Gastrocnemius medialis (tissue), 4 donors: ENCODE data around the gene MBD1. TPM values are rescaled to one million over a fixed set of nuclear protein-coding genes. Genes with fewer than 3 reads are reported as not detected.
"Not testable (repeated sequence)": the region's sequence is repeated elsewhere in the genome, so short reads cannot be mapped to it uniquely, and the experiment has no call there.

ENCODE experiments used
- ATAC-seq, 2 donors: fragments of 150-250 bp; one replicate each; pipeline ENCODE4 v1.9.1; 2016
- DNase-seq, 2 donors: peaks; one replicate each; pipeline ENCODE4 v3.0.0-alpha.2; 2019
- H3K27ac ChIP-seq, 4 donors: fragments of 200-600 bp; sonication (generic); 1 replicate in 1 of 4; 2 replicates in 3 of 4; pipeline ENCODE4 v1.5.1; 2016 to 2018; ENCODE audit warnings: mild to moderate bottlenecking in 2 of 4, moderate library complexity in 1 of 4
- H3K27me3 ChIP-seq, 3 donors: fragments of 200-600 bp; sonication (generic) in 2 of 3; 1 replicate in 1 of 3; 2 replicates in 2 of 3; pipeline versions ENCODE4 v1.5.1 to v1.6.0; 2016 to 2019; ENCODE audit warnings: mild to moderate bottlenecking in 1 of 3, moderate library complexity in 1 of 3
- H3K36me3 ChIP-seq, 2 donors: fragments of 200-600 bp; sonication (generic) in 1 of 2; one replicate each; pipeline ENCODE4 v1.5.1; 2017 to 2018
- H3K4me1 ChIP-seq, 2 donors: fragments of 200-600 bp; sonication (generic) in 1 of 2; one replicate each; pipeline ENCODE4 v1.5.1; 2016 to 2017; ENCODE audit warnings: mild to moderate bottlenecking in 2 of 2
- H3K4me3 ChIP-seq, 4 donors: fragments of 200-600 bp; sonication (generic) in 3 of 4; 1 replicate in 1 of 4; 2 replicates in 3 of 4; pipeline ENCODE4 v1.5.1; 2016 to 2019; ENCODE audit warnings: mild to moderate bottlenecking in 2 of 4
- H3K9me3 ChIP-seq, 3 donors: fragments of 200-600 bp; sonication (generic) in 2 of 3; 1 replicate in 1 of 3; 2 replicates in 2 of 3; pipeline ENCODE4 v1.5.1; 2016 to 2019
- POLR2A ChIP-seq, 2 donors: fragments of 450-650 bp; IDR thresholded peaks; one replicate each; pipeline ENCODE4 v1.6.1; 2017; ENCODE audit warnings: antibody characterized with exemption in 2 of 2, mild to moderate bottlenecking in 2 of 2, moderate library complexity in 2 of 2
- in situ Hi-C, 4 donors: fragments of 200-750 bp; cut with MboI; loops; one replicate each; pipeline versions ENCODE4 v1.15.0 to v1.8.0; 2017; ENCODE audit warnings: low sequenced_read_pairs in 4 of 4
- intact Hi-C: fragments of 100-400 bp; cut with DNase I; formaldehyde crosslinking; loops from one replicate; pipeline ENCODE4 v1.15.1; 2023; ENCODE audit warnings: low total_unique reads
- total RNA-seq, 4 donors: library from RNA; depleted of rRNA; stranded (reverse); fragments of >200 nt; gene quantifications; one replicate each; pipeline versions ENCODE4 v1.1.0 to v1.2.3, GENCODE V29; 2016
- TF ChIP-seq, protein P1 (sequence below), 5 experiments: fragments of 450-650 bp in 3 of 5; fragments of 200-600 bp in 2 of 5; sonication (generic) in 2 of 5; IDR thresholded peaks in 4 of 5; conservative IDR thresholded peaks in 1 of 5; 1 replicate in 4 of 5; 2 replicates in 1 of 5; pipeline ENCODE4 v1.5.1; 2016 to 2019; ENCODE audit warnings: antibody characterized with exemption in 5 of 5, mild to moderate bottlenecking in 3 of 5, moderate library complexity in 3 of 5

MBD1 gene
- total RNA-seq, 4 donors from 2014 or later, result 80.4 to 127 (median 103) TPM

DNA sequence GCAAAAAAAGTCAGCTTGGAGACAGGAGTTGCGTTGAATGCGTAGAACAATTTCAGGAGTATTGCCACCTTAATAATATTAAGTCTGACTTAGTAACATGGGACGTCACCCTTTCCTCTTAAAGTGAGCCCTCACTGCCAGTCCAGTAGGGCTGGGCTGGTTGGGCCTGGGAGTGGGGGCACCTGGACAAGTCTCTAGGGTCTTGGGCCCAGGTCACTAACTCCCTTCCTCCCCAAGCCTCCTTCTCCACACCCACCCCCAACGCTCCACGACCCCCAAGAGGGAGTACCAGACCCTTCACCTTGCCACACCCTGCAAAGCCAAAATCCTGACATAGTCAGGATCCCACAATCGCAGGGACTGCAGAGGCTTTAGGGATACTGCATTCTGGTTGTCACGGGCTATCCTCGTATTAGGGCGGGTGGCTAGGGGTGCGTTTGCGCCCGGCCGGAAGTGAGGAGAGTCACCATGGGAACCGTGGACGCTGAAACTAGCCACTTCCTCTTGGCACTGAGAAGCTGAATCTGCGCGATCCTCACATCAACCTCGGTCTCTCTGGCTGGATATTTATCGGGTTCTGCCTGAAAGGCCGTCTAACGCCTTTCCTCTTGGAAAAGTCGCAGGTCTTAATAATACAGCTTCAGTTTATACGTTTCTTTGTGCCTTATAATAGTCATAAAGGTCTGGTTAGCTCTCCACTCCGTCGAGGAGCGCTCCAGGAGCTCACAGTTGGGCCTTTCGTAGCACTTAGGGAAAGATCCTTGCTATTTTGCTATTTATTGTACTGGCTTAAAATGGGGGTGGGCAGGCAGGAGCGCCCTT lies 16.5 kb upstream of the MBD1 start:
- Histone ChIP-seq H3K27me3 (peaks cover 15 to 27% (median 18%) of the 10 kb centered on the region in 3 donors), H3K9me3 (no peaks in the 10 kb centered on the region), H3K4me1 (peaks cover 0 to 9% of the 10 kb centered on the region in 2 donors), H3K27ac (no peak overlapping the region), H3K4me3 (peak overlapping the region; percentile 40 to 69 (median 53)), H3K36me3 (no peaks in the 10 kb centered on the region)
- peak; percentile 76 to 79 for ATAC-seq
- no peak for TF ChIP-seq POLR2A (IDR thresholded peaks at IDR 0.05)
- TF ChIP-seq, protein P1, sequence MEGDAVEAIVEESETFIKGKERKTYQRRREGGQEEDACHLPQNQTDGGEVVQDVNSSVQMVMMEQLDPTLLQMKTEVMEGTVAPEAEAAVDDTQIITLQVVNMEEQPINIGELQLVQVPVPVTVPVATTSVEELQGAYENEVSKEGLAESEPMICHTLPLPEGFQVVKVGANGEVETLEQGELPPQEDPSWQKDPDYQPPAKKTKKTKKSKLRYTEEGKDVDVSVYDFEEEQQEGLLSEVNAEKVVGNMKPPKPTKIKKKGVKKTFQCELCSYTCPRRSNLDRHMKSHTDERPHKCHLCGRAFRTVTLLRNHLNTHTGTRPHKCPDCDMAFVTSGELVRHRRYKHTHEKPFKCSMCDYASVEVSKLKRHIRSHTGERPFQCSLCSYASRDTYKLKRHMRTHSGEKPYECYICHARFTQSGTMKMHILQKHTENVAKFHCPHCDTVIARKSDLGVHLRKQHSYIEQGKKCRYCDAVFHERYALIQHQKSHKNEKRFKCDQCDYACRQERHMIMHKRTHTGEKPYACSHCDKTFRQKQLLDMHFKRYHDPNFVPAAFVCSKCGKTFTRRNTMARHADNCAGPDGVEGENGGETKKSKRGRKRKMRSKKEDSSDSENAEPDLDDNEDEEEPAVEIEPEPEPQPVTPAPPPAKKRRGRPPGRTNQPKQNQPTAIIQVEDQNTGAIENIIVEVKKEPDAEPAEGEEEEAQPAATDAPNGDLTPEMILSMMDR (IDR thresholded peaks at IDR 0.05 in 4 of 5, conservative IDR thresholded peaks at IDR 0.05 in 1 of 5), result no peak
- DNase-seq, result peak; percentile 41 to 60
- intact Hi-C loops (no loop called here), in situ Hi-C loops (loop anchor here in 3 of 4 donors (25.0 kb wide), 4 partner anchors 486 to 889 kb away; partner anchors contain the start of genes C18orf32 (in 3 of the 3), RPL17 (in 3 of the 3), ACAA2 (in 2 of the 3) and SMAD4 (in 2 of the 3))

DNA sequence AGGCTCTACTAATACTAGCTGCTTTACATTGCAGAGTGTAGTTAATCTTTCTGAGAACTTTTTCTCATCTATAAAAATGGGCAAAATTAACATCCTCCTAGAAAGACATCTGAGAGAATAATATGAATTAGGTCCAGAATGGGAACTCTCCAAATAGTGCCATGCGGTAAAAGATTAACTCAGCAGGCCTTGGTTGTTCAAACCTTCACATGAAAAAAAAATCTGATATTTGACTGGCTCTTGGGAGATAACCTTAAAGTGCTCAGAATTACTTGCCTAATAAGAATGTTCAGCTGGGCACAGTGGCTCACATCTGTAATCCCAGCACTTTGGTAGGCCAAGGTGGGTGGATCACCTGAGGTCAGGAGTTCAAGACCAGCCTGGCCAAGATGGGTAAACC lies 11.7 kb upstream of the MBD1 start:
- Histone ChIP-seq H3K9me3 (no peaks in the 10 kb centered on the region), H3K27ac (no peak overlapping the region), H3K4me3 (no peak overlapping the region), H3K27me3 (peaks cover 0 to 2% (median 0%) of the 10 kb centered on the region in 3 donors), H3K36me3 (no peaks in the 10 kb centered on the region), H3K4me1 (peaks cover 0 to 4% of the 10 kb centered on the region in 2 donors)
- in situ Hi-C loops (loop anchor here in 3 of 4 donors (25.0 kb wide), 4 partner anchors 481 to 894 kb away; partner anchors contain the start of genes C18orf32 (in 3 of the 3), RPL17 (in 3 of the 3), ACAA2 (in 2 of the 3) and SMAD4 (in 2 of the 3)), intact Hi-C loops (no loop called here)
- ATAC-seq (no peak), DNase-seq (no peak)
- TF ChIP-seq POLR2A (IDR thresholded peaks at IDR 0.05), result no peak

DNA sequence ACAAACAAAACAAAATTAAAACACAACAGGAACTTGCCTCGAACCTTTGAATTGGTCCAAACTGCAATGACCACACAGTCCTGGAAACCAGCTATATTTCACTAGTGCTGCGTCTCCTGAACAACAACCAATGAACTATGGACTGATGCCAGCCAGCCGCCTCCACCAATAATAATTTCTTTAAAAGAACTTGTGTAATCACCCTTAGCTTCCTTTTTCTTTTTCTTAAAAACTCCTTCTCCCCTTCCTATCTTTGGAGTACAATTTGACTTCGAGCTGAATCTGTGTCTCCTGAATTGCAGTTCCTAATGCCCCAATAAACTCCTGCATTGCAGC lies 7.8 kb upstream of the MBD1 start:
- TF ChIP-seq POLR2A (IDR thresholded peaks at IDR 0.05), result no peak
- TF ChIP-seq, protein P1 (IDR thresholded peaks at IDR 0.05 in 4 of 5, conservative IDR thresholded peaks at IDR 0.05 in 1 of 5), result no peak
- Histone ChIP-seq H3K36me3 (peaks cover 0 to 11% of the 10 kb centered on the region in 2 donors), H3K27me3 (no peaks in the 10 kb centered on the region), H3K9me3 (no peaks in the 10 kb centered on the region), H3K27ac (no peak overlapping the region), H3K4me1 (no peaks in the 10 kb centered on the region), H3K4me3 (no peak overlapping the region)
- no peak for DNase-seq
- intact Hi-C loops (loop anchor here (5.0 to 10.0 kb wide), 6 partner anchors 68 to 1744 kb away; partner anchors contain the start of genes ACAA2, MEX3C and SMAD4), in situ Hi-C loops (loop anchor here in 3 of 4 donors (25.0 kb wide), 4 partner anchors 477 to 898 kb away; partner anchors contain the start of genes C18orf32 (in 3 of the 3), RPL17 (in 3 of the 3), ACAA2 (in 2 of the 3) and SMAD4 (in 2 of the 3))
- ATAC-seq, result no peak

DNA sequence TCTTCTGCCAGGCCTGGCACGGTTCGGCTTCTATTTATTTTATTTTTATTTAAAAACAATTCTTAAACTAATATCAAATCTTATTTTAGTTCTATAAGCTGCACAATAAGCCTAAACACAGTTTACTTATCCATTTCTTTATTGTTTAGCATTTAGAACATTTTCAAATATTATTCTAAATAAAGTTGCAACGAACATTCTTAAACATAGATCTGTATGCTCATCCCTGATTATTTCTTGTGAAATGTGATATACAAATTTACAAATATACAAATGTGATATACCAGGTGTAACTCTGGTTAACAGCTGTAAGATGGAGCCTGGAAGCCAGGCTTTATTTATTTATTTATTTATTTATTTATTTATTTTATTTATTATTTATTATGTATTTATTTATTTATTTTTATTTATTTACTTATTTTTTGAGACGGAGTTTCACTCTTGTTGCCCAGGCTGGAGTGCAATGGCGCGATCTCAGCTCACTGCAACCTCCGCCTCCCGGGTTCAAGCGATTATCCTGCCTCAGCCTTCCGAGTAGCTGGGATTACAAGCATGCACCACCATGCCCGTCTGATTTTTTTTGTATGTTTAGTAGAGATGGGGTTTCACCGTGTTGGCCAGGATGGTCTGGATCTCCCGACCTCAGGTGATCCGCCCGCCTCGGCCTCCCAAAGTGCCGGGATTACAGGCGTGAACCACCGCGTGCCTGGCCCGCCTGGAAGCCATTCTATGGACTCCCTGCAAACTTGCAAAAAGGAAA lies 7.2 kb upstream of the MBD1 start:
- not testable (repeated sequence) for H3K4me1 ChIP-seq, H3K27me3 ChIP-seq, DNase-seq, ATAC-seq, H3K9me3 ChIP-seq
- in situ Hi-C loops, result loop anchor here in 3 of 4 donors (25.0 kb wide), 4 partner anchors 476 to 899 kb away; partner anchors contain the start of genes C18orf32 (in 3 of the 3), RPL17 (in 3 of the 3), ACAA2 (in 2 of the 3) and SMAD4 (in 2 of the 3)
- H3K27ac ChIP-seq, result peak overlapping the region; percentile 82 to 93 (median 91)
- H3K36me3 ChIP-seq, result peaks cover 0 to 16% of the 10 kb centered on the region in 2 donors
- intact Hi-C loops, result loop anchor here (5.0 to 10.0 kb wide), 6 partner anchors 69 to 1744 kb away; partner anchors contain the start of genes ACAA2, MEX3C and SMAD4
- peak overlapping the region; percentile 73 to 97 (median 84) for H3K4me3 ChIP-seq
